ENCODE measurements around the gene CDC6.

Gene CDC6

GRCh38 chr17:40327735-40328385 is 40.2 kb downstream of the CDC6 start:
- no peak for DNase-seq (ENCODE audit: extremely low read depth, low read depth)
- no peak for TF ChIP-seq CTCF (IDR thresholded peaks at IDR 0.05; ENCODE audit: low read depth, low read length)

- no peak for DNase-seq (ENCODE audit: extremely low read depth, low read depth)
- TF ChIP-seq CTCF (IDR thresholded peaks at IDR 0.05; ENCODE audit: low read depth, low read length): no peak
Observed at GRCh38 chr17:40328386-40328766, 40.7 kb downstream of the CDC6 start.

DNA sequence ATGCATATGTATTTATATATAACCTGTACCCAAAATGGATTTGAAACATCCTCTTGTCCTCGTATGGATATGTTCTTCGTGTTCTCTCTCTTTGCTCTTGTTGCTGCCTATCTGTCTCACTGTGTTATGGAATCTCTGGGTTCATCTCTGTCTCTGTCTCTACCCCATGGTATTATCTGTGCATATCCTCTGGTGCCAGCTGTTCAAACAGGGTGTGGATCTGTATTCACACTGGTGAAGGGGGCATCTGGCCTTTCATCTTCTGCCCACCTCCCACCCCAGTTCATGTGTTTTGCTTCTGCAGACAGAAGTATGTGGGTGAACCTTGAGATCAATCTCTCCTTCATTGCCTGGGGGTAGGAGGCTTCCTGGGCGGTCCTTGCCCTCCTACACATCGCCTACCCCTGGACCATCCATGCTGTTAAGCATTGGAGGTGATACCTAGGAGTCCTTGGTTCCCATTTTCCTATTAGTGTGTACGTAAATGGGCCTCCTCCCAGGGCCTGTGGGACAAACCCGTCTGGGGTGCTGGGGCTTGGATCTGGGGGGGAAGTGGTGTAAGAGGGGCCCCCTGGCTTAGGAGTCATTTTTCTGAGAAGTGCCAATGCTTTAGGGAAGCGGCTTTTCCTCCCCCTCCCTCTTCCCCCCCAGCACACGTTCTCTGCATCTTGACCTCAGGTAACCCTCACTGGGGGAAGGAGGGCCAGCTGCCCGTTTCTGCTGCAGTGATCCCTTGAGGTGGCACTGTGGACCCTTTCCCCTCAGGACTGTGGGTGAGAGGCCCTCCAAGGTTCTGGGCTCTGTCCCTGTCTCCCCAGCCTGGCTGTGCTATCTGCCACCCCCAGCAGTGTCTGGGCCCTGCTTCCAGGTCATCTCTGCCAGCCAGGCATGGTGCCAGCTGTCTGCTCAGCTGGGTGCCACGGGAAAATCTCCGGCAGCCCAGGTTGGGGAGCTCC is 42.4 kb downstream of the CDC6 start:
- TF ChIP-seq CTCF (IDR thresholded peaks at IDR 0.05; ENCODE audit: low read depth, low read length): no peak
- DNase-seq (ENCODE audit: extremely low read depth, low read depth): no peak

DNA sequence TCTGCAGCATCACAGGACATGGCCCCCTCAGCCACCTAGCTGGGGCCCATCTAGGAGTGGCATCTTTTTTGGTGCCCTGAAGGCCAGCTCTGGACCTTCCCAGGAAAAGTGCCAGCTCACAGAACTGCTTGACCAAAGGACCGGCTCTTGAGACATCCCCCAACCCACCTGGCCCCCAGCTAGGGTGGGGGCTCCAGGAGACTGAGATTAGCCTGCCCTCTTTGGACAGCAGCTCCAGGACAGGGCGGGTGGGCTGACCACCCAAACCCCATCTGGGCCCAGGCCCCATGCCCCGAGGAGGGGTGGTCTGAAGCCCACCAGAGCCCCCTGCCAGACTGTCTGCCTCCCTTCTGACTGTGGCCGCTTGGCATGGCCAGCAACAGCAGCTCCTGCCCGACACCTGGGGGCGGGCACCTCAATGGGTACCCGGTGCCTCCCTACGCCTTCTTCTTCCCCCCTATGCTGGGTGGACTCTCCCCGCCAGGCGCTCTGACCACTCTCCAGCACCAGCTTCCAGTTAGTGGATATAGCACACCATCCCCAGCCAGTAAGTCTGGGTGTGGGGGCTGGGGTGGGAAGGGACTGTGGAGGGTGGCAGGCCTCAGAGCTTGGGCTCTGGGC is 43.3 kb downstream of the CDC6 start:
- no peak for TF ChIP-seq CTCF (IDR thresholded peaks at IDR 0.05; ENCODE audit: low read depth, low read length)
- no peak for DNase-seq (ENCODE audit: extremely low read depth, low read depth)

DNA sequence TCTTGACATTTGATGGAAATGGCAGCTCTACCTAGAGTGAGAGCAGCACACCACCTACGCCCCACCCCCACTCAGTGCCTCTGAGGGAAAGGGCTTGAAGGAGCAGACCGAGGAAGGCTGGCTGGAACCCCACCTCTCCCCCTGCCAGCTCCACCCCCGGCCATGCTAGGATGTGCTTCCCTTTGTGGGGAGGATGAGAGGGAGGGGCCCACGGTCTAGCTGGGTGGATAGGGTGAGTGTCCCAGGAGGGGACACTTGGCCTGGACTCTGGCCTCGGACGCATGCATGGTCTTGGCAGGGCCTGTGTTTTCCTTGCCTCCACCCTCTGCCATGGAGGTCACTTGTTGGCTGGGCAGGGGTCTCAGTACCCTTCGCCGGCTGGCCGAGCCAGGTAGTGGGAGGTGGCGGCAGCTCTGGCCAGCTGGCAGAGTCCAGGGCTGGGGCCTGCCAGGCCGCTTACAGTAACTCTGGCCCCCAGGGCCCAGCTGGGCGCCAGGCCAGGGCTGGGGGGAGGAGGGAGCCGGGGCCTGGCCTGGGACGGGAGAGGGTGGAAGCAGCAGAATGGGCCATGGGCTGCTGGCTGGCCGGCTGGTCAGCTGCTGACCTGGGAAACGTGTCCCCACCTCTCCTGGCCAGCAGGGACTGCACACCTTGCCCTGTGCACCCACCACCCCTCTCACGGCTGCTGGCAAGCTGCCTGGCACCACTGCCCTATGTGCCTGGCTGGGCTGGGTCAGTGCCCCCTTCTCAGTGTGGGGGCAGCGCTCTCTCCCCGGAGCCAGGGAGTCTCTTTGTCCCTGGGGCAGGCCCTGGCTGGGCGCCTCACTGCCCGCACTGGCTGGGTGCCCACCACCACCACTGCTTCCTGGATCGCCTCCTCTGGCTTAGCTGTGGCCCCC is 44.3 kb downstream of the CDC6 start:
- peak; percentile 52 for DNase-seq (ENCODE audit: extremely low read depth, low read depth)
- no peak for TF ChIP-seq CTCF (IDR thresholded peaks at IDR 0.05; ENCODE audit: low read depth, low read length)

GRCh38 chr17:40333781-40334448 is 46.2 kb downstream of the CDC6 start:
- TF ChIP-seq CTCF (IDR thresholded peaks at IDR 0.05; ENCODE audit: low read depth, low read length): no peak
- no peak for DNase-seq (ENCODE audit: extremely low read depth, low read depth)

Measured in AG09319 (cell line).